IPS-18c (cell line): ENCODE results near the gene EYS.

Experiments used
- H3K4me3 ChIP-seq: 2 replicates; pipeline ENCODE4 v1.7.0; 2013; ENCODE audit warnings: low read depth, mild to moderate bottlenecking, low read length, moderate library complexity; ENCODE audit not compliant: insufficient read depth
- H3K9me3 ChIP-seq: one replicate; pipeline ENCODE4 v1.6.1; 2013; ENCODE audit warnings: mild to moderate bottlenecking, low read length, moderate library complexity; ENCODE audit not compliant: control insufficient read depth, insufficient read depth

EYS gene

GRCh38 chr6:64238071-64238470, 1469.0 kb downstream of the EYS start:
- H3K4me3 ChIP-seq, result no peak overlapping the region
- no peaks in the 10 kb centered on the region for H3K9me3 ChIP-seq

DNA sequence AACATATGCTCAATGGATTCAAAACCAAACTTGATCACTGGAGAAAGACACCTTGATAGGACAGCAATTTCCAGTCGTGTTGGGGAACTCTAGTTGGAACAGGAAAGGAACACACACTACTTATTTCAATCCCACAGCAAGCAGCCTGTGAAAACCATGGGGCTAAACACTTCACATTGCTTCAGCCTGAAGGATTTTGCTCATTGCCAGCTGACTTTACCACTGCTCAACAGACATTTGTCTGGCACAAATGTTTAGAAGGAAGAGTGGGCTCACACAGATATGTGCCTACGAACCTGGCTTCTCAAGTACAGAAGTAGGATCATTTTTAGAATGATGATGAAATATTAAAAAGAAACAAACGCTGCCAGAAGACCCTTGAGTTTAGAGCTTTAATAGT, 1473.3 kb downstream of the EYS start:
- Histone ChIP-seq H3K4me3 (no peak overlapping the region), H3K9me3 (no peaks in the 10 kb centered on the region)

DNA sequence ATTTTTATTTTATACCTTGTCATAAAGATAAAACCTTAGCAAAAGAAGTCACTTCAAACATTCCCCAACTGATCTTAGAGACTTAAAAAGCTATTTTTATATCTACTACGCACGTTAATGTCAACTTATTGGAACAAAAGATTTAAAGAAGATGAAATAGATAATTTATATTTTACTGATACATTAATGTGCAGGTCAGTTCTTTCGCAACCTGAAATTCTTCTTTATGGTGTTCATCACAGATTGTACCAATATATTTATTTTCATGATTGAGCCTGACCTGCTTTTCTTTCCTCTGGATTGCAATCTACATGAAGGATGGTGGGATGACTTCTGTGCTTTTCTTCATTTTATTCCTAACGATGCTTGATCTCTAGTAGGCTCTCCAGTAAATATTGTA, 1475.1 kb downstream of the EYS start:
- H3K4me3 ChIP-seq, result no peak overlapping the region
- no peaks in the 10 kb centered on the region for H3K9me3 ChIP-seq

DNA sequence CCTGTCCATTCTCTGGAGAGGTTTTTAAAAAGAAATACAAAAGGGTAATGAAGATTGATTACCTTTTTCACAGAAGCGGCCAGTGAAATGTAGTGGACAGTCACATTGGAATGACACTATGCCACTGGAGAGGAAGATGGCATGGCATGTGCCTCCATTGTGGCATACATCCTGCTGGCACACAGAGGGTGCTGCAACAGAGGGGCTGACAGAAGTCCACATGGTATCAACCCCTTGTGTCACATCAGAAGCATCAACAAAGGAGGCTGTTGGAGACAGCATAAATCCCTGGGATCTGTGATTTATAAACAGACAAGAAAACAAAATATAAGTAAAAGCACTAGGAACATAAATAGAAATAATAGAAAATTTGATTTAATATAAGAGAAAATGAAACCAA, 1476.5 kb downstream of the EYS start:
- no peak overlapping the region for H3K4me3 ChIP-seq

GRCh38 chr6:64227863-64228262, 1479.2 kb downstream of the EYS start:
- Histone ChIP-seq H3K4me3 (no peak overlapping the region), H3K9me3 (no peaks in the 10 kb centered on the region)

More for the DNA sequence above, 1476.5 kb downstream of the EYS start:
- no peaks in the 10 kb centered on the region for H3K9me3 ChIP-seq

DNA sequence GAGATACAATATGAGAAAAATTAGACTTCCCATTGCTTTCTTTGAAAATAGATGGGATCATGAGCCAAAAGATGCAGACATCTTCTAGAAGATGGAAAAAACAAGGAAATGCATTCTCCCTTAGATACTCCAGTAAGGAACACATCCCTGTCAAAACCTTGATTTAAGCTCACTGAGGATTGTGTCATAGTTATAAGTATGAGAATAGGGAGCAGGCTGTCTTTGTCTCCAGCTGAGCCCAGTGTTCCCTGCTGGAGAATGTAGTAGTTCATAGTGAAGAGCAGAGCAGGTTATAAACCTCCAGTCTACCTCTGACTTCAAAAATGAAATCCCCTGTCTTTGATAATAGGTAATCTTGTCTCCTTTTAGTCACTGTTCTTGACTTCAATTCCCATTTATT, 1481.5 kb downstream of the EYS start:
- no peak overlapping the region for H3K4me3 ChIP-seq
- H3K9me3 ChIP-seq, result no peaks in the 10 kb centered on the region

DNA sequence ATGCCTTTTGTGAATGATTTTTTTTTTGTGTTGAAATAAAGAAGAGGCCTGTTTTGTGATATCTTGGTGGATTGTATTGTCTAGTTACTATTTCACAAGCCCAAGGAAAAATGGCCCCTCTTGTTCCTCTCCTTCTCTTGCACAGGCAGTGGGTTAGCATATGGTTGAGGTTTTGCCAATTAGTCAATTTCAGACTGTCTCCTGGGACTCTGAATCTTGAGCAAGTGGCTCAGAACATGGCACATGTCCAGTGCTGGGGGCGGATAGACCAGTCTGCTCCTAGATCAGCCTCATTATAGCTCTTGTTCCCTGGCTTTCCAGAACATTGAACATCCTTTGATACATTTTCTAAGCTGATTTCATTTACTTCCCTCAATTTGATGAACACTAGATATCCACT, 1482.2 kb downstream of the EYS start:
- no peak overlapping the region for H3K4me3 ChIP-seq
- no peaks in the 10 kb centered on the region for H3K9me3 ChIP-seq

- no peaks in the 10 kb centered on the region for H3K9me3 ChIP-seq
- no peak overlapping the region for H3K4me3 ChIP-seq
Observed at GRCh38 chr6:64221776-64222175, 1485.2 kb downstream of the EYS start.

DNA sequence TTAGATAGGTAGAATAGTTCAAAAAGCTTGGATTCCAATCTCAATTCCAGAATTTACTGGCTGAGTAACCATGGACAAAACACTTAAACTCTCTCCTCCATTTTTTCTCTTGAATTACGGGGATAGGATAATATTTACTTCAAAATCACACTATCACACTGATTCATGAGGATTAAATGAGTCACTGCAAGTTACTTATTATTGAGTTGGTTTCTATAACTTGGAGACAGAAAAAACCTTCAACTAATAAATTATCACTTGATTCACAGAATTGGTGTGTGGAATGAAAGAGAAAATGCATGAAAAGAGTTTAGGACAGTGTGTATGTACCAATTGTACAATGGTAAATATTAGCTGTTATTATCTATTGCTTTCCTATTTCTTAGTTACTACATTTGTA, 1486.2 kb downstream of the EYS start:
- Histone ChIP-seq H3K4me3 (no peak overlapping the region), H3K9me3 (no peaks in the 10 kb centered on the region)

DNA sequence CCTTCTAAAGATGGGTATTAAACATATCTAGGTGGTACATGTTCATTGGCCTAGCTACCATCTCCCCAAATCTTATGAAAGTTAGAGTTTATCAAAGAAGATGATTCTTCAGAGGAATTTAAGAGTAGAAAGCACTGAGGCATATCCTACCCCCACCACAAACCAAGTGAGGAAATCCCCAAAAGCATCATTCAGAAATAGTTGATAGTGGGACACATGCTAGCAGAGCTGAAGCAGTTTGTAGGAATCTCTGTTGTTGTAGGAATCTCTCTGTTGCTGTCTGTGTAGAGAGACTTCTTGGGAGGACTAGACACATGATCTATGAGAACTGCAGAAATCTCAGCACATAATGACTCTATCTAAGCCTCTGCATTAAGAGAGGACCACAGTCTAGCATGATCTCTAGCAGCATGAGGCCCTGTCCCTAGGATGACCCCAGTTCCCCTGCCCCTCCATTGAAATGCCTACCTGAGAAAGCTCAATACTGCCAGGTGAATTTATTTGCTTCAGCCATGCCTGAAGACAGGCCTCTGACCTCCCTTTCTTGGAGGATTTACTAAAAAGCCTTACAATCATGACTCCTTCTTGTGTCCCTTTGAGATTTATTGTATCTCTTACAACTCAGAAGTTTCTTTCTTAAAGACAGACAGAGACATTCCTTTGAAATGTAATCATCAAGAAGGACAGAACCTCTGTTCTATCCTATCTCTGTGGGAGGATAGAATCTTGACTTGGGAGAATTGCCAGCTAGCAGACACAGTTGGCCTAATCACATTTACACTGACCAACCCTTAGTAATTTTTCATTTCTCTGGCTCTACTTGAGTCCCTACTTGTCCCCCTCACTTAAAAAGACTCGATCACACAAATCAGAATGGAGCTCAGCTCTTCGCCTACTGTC, 1489.1 kb downstream of the EYS start:
- H3K4me3 ChIP-seq, result no peak overlapping the region
- no peaks in the 10 kb centered on the region for H3K9me3 ChIP-seq

DNA sequence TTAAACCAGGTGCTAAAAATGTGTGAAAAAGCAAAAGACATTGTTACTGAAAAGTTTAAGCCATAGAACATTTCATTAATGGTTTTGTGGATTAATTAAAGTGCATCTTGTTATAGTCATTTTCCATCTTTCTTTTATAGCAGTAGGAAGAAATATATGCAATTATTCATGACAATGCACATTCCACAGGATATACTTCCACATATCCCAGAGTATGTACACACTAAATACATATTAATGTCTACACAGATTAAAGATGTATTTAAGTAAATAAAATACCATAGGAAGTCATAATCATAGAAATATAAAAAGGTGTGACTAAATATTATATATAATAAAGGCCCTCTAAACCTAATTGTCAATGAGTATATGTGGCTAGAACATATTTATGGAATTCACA, 1492.7 kb downstream of the EYS start:
- H3K4me3 ChIP-seq, result no peak overlapping the region
- no peaks in the 10 kb centered on the region for H3K9me3 ChIP-seq

GRCh38 chr6:64213697-64214096, 1493.3 kb downstream of the EYS start:
- Histone ChIP-seq H3K9me3 (no peaks in the 10 kb centered on the region), H3K4me3 (no peak overlapping the region)

- no peaks in the 10 kb centered on the region for H3K9me3 ChIP-seq
- H3K4me3 ChIP-seq, result no peak overlapping the region
Observed at GRCh38 chr6:64197246-64197645, 1509.8 kb downstream of the EYS start.

GRCh38 chr6:64186592-64186991, 1520.4 kb downstream of the EYS start:
- no peak overlapping the region for H3K4me3 ChIP-seq
- no peaks in the 10 kb centered on the region for H3K9me3 ChIP-seq

- no peak overlapping the region for H3K4me3 ChIP-seq
- H3K9me3 ChIP-seq, result no peaks in the 10 kb centered on the region
Observed at GRCh38 chr6:64185621-64186020, 1521.4 kb downstream of the EYS start.

DNA sequence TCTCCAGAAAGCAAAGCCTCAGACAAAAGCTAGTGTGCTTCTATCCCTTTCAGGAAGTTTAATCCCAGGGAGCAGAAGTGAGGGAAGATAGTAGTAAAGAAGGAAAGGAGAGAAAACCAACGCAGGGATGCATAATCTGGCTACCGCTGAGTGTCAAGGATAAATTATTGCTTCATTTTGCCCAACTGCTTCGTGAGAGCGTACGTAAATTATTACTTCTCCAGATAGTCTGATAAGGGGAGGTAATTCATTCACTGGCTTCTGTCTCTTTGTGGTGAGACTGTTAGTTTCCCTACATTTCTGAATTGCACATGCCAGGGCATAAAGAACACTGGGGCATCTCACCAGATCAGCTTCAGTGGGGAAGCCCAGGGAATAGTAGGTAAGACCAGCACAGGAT, 1531.7 kb downstream of the EYS start:
- H3K9me3 ChIP-seq, result no peaks in the 10 kb centered on the region
- no peak overlapping the region for H3K4me3 ChIP-seq

- no peaks in the 10 kb centered on the region for H3K9me3 ChIP-seq
Observed at GRCh38 chr6:64170316-64170715, 1536.7 kb downstream of the EYS start.

DNA sequence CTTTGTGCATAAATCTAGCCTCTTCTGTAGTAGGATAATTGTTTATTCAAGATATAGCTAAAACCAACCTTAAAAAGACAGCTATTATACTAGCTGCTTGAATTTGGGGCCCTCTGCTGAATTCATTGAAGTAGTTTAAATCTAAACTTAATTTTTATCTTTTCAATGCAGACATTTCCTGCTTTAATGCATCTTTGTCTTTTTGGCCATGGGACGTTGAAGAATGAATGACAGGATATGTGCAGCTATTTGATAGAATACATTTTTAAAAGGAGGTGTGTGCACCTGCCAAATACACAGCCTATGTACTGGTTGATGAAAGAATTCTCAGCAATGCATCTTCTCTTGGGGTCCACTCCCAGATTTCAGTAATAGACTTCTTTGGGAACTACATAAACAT, 1546.5 kb downstream of the EYS start:
- no peaks in the 10 kb centered on the region for H3K9me3 ChIP-seq
- H3K4me3 ChIP-seq, result no peak overlapping the region

More at GRCh38 chr6:64170316-64170715, 1536.7 kb downstream of the EYS start:
- H3K4me3 ChIP-seq, result no peak overlapping the region

DNA sequence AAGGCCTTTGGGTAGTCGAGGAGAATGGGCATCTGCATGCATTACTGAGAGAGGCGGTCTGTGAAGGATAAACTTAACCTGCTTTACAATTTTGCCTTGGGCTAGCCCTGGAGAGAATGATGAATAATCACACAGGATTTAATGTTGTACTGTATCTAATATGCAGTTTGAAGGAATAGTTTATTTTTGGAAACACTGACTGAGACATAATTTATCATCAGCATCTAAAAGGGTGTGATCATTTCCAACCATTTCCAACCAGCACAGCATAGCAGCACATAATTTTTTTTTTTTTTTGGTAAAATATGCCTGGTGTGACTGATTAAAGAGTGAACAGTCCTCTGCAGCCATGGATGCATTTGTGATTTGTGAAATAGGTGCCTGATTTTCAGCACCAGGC, 1552.0 kb downstream of the EYS start:
- no peak overlapping the region for H3K4me3 ChIP-seq
- no peaks in the 10 kb centered on the region for H3K9me3 ChIP-seq
